B cell (primary cell): ENCODE measurements around the gene COL2A1. TPM values are rescaled to one million over a fixed set of nuclear protein-coding genes. Genes with fewer than 3 reads are reported as not detected.

Experiments used
- ATAC-seq: fragments of 200-7000 bp; cut with Tn5 transposase; one replicate; pipeline ENCODE4 v1.10.0; 2021; ENCODE audit warnings: low read depth, mild to moderate bottlenecking, moderate number of reproducible peaks, moderate library complexity
- CTCF ChIA-PET: fragments of 350-600 bp; sonication (Branson Sonifier 250); formaldehyde crosslinking; loops from one replicate; lab custom pipeline; 2021; ENCODE audit warnings: antibody characterized with exemption, inconsistent platforms; lab: Charles Lee
- POLR2A ChIA-PET: fragments of 350-600 bp; sonication (Branson Sonifier 250); formaldehyde crosslinking; loops from one replicate; lab custom pipeline; 2021; ENCODE audit warnings: antibody characterized with exemption; lab: Charles Lee
- DNase-seq: peaks from one replicate; pipeline ENCODE4 v3.0.0; 2013
- H2AFZ ChIP-seq: 2 replicates; pipeline ENCODE4 v1.6.1; 2012; ENCODE audit warnings: mild to moderate bottlenecking, low read depth, low read length; ENCODE audit not compliant: insufficient read depth, poor library complexity, severe bottlenecking
- H3K27ac ChIP-seq, 2 donors: 1 replicate in 1 of 2; 2 replicates in 1 of 2; pipeline ENCODE4 v1.5.1; 2012 to 2013; ENCODE audit warnings: low read length in 2 of 2, mild to moderate bottlenecking in 2 of 2, moderate library complexity in 1 of 2
- H3K27me3 ChIP-seq, 4 experiments: fragments of 200-600 bp in 1 of 4; sonication (generic) in 1 of 4; replicated peaks in 1 of 4; 1 replicate in 2 of 4; 2 replicates in 2 of 4; pipeline versions ENCODE4 v1.6.1 to v1.7.0; 2013 to 2016; ENCODE audit warnings: low read length in 3 of 4, mild to moderate bottlenecking in 2 of 4, mixed read lengths in 1 of 4, moderate library complexity in 1 of 4; ENCODE audit not compliant: insufficient read depth in 4 of 4, control insufficient read depth in 3 of 4; ENCODE audit errors: control extremely low read depth in 1 of 4
- H3K36me3 ChIP-seq, 2 experiments: replicated peaks in 1 of 2; 1 replicate in 1 of 2; 2 replicates in 1 of 2; pipeline versions ENCODE4 v1.6.1 to v1.7.1; 2013; ENCODE audit warnings: low read length in 1 of 2; ENCODE audit not compliant: insufficient read depth in 2 of 2, control insufficient read depth in 1 of 2; ENCODE audit errors: control extremely low read depth in 1 of 2, extremely low read depth in 1 of 2
- H3K4me1 ChIP-seq, 2 donors: fragments of 200-600 bp in 1 of 2; sonication (generic) in 1 of 2; 1 replicate in 1 of 2; 2 replicates in 1 of 2; pipeline versions ENCODE4 v1.5.1 to v1.6.1; 2013 to 2017; ENCODE audit warnings: low read length in 2 of 2; ENCODE audit not compliant: control insufficient read depth in 2 of 2, insufficient read depth in 2 of 2
- H3K4me2 ChIP-seq: replicated peaks from 2 replicates; pipeline ENCODE3; 2012; ENCODE audit warnings: mild to moderate bottlenecking, low read depth, low read length; ENCODE audit not compliant: poor library complexity, severe bottlenecking
- H3K4me3 ChIP-seq, 5 experiments: fragments of 200-600 bp in 1 of 5; sonication (generic) in 1 of 5; 1 replicate in 3 of 5; 2 replicates in 2 of 5; pipeline versions ENCODE4 v1.5.1 to v1.7.0; 2011 to 2016; ENCODE audit warnings: low read length in 4 of 5, mild to moderate bottlenecking in 4 of 5, low read depth in 2 of 5, control low read depth in 1 of 5, moderate library complexity in 1 of 5; ENCODE audit not compliant: insufficient read depth in 1 of 5; ENCODE audit errors: control extremely low read depth in 1 of 5, extremely low read depth in 1 of 5
- H3K79me2 ChIP-seq: fragments of 200-600 bp; sonication (generic); one replicate; pipeline ENCODE4 v1.6.0; 2016; ENCODE audit warnings: low read length; ENCODE audit not compliant: control insufficient read depth, insufficient read depth
- H3K9ac ChIP-seq: fragments of 200-600 bp; sonication (generic); 2 replicates; pipeline ENCODE4 v1.6.1; 2017; ENCODE audit warnings: mild to moderate bottlenecking, low read length, moderate library complexity
- H3K9me3 ChIP-seq, 3 donors: one replicate each; pipeline versions ENCODE4 v1.6.1 to v1.7.1; 2013; ENCODE audit warnings: low read length in 2 of 3; ENCODE audit not compliant: control insufficient read depth in 2 of 3, insufficient read depth in 1 of 3; ENCODE audit errors: control extremely low read depth in 1 of 3
- H4K20me1 ChIP-seq: 2 replicates; pipeline ENCODE4 v1.6.0; 2012; ENCODE audit warnings: mild to moderate bottlenecking, low read length; ENCODE audit not compliant: insufficient read depth, control insufficient read depth, poor library complexity, severe bottlenecking
- H3K27ac Mint-ChIP-seq: one replicate; pipeline ENCODE4 v1.8.0; 2021; ENCODE audit warnings: mixed read lengths
- H3K27me3 Mint-ChIP-seq: one replicate; pipeline ENCODE4 v1.8.0; 2021; ENCODE audit warnings: mixed read lengths
- H3K4me1 Mint-ChIP-seq: one replicate; pipeline ENCODE4 v1.8.0; 2021; ENCODE audit warnings: mixed read lengths
- H3K4me3 Mint-ChIP-seq: one replicate; pipeline ENCODE4 v1.8.0; 2021; ENCODE audit warnings: mixed read lengths
- H3K9me3 Mint-ChIP-seq: one replicate; pipeline ENCODE4 v1.8.0; 2022; ENCODE audit warnings: mixed read lengths; ENCODE audit not compliant: insufficient read depth
- CTCF ChIP-seq: fragments of 200-600 bp; IDR thresholded peaks from one replicate; pipeline ENCODE4 v1.8.0; 2022; ENCODE audit warnings: antibody characterized with exemption, mild to moderate bottlenecking
- EZH2 ChIP-seq: IDR thresholded peaks from 2 replicates; pipeline ENCODE4 v1.6.1; 2012; ENCODE audit warnings: borderline replicate concordance, low read depth, mild to moderate bottlenecking, moderate library complexity, low read length; ENCODE audit not compliant: insufficient read depth, poor library complexity, severe bottlenecking
- WGBS: methylation state at CpG from one replicate; pipeline ENCODE4 v1.1.5; 2013; ENCODE audit warnings: missing lambda C conversion rate; ENCODE audit not compliant: insufficient coverage; 5-methylcytosine and 5-hydroxymethylcytosine counted together
- intact Hi-C: fragments of 100-400 bp; cut with micrococcal nuclease; formaldehyde crosslinking; loops from one replicate; pipeline ENCODE4 v1.10.0; 2022
- polyA plus RNA-seq: library from polyadenylated mRNA; depleted of rRNA; stranded (reverse); fragments of >200 nt; gene quantifications from 2 replicates; pipeline ENCODE4 v1.2.3, GENCODE V29; 2012
- total RNA-seq, 2 donors: library from RNA; stranded (reverse); fragments of 120-200 nt in 1 of 2; gene quantifications; 1 replicate in 1 of 2; 2 replicates in 1 of 2; pipeline versions ENCODE4 v1.2.3 to v1.2.4, GENCODE V29; 2013 to 2022

The COL2A1 gene
- total and polyA plus RNA-seq, 2 donors (not counting 1 experiment from before 2014, with no cell fraction given) = not detected

GRCh38 chr12:47950856-47951468 lies 53.3 kb downstream of the COL2A1 start:
- Histone ChIP-seq H3K4me3 (no peak overlapping the region), H3K27me3 (peaks cover 0 to 10% (median 0%) of the 10 kb centered on the region in 4 experiments), H3K27ac (no peak overlapping the region), H3K4me1 (no peaks in the 10 kb centered on the region), H3K36me3 (no peaks in the 10 kb centered on the region), H3K79me2 (no peaks in the 10 kb centered on the region), H3K9me3 (no peaks in the 10 kb centered on the region), H3K4me2 (no peak overlapping the region), H2AFZ (no peak overlapping the region), H4K20me1 (no peaks in the 10 kb centered on the region), H3K9ac (no peak overlapping the region)
- ChIA-PET POLR2A (no interaction called here), CTCF (interaction anchor here (1.3 kb wide), 1 partner anchor 12 kb away, joined by 3 read pairs; the partner anchor contains the start of gene TMEM106C)
- 82% methylated on average over 6 of the region's 8 CpGs for WGBS
- no peak for ATAC-seq
- intact Hi-C loops = no loop called here
- peaks cover 20% of the 10 kb centered on the region for H3K27me3 Mint-ChIP-seq
- no peak for DNase-seq
- H3K4me3 Mint-ChIP-seq = no peak overlapping the region
- no peaks in the 10 kb centered on the region for H3K9me3 Mint-ChIP-seq
- H3K4me1 Mint-ChIP-seq = no peaks in the 10 kb centered on the region
- H3K27ac Mint-ChIP-seq = no peak overlapping the region
- TF ChIP-seq EZH2 = no peak
- no peak for TF ChIP-seq CTCF
